GM18508 (cell line): ENCODE measurements around the gene FRS2.

ENCODE experiments used
- ATAC-seq: cut with Tn5 transposase; IDR thresholded peaks from one replicate; pipeline ENCODE4 v1.9.1; 2021; ENCODE audit warnings: moderate number of reproducible peaks; ENCODE audit not compliant: insufficient read depth, unreplicated experiment

FRS2 gene

GRCh38 chr12:69613351-69613750, 143.2 kb downstream of the FRS2 start:
- ATAC-seq = no peak

GRCh38 chr12:69616025-69616424, 145.8 kb downstream of the FRS2 start:
- no peak for ATAC-seq

- ATAC-seq = no peak
Observed at GRCh38 chr12:69619050-69619449, 148.9 kb downstream of the FRS2 start.

GRCh38 chr12:69620077-69620476, 149.9 kb downstream of the FRS2 start:
- no peak for ATAC-seq

GRCh38 chr12:69620921-69621320, 150.7 kb downstream of the FRS2 start:
- no peak for ATAC-seq

- ATAC-seq = no peak
Observed at GRCh38 chr12:69621551-69621950, 151.4 kb downstream of the FRS2 start.

- ATAC-seq = no peak
Observed at GRCh38 chr12:69623970-69624369, 153.8 kb downstream of the FRS2 start.

GRCh38 chr12:69627501-69627900, 157.3 kb downstream of the FRS2 start:
- no peak for ATAC-seq
